8988T (cell line): ENCODE measurements around the gene CLDN18.

Source experiments
- DNase-seq: peaks from one replicate; pipeline ENCODE4 v3.0.0; 2011

The CLDN18 gene

DNA sequence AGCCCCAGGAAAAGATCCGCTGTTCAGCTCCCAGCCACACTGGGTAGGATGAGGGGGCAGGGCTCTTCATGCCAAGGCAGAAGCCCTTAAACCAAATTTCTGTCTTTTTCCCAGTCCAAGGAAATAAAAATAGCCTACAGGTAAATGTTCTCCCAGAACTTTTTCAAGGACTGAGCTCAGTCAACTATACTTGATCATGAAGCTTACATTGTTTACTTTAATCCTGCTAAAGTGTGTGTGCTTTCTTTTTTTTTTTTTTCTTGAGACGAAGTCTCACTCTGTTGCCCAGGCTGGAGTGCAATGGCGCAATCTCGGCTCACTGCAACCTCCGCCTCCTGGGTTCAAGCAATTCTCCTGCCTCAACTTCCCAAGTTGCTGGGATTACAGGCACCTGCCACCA lies 17.9 kb downstream of the CLDN18 start:
- no peak for DNase-seq

DNA sequence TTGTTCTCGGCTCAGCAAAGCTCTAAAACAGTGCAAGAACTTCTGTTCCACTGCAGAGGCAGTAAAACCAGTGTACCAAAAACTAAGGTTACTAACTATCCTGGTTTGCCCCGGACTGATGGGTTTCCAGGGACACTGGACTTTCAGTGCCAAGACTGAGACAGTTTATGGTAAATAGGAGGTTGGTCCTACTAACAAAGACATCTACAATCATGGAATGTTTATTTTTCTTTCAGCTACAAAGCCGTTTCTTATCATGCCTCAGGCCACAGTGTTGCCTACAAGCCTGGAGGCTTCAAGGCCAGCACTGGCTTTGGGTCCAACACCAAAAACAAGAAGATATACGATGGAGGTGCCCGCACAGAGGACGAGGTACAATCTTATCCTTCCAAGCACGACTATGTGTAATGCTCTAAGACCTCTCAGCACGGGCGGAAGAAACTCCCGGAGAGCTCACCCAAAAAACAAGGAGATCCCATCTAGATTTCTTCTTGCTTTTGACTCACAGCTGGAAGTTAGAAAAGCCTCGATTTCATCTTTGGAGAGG lies 20.8 kb downstream of the CLDN18 start:
- DNase-seq: no peak

DNA sequence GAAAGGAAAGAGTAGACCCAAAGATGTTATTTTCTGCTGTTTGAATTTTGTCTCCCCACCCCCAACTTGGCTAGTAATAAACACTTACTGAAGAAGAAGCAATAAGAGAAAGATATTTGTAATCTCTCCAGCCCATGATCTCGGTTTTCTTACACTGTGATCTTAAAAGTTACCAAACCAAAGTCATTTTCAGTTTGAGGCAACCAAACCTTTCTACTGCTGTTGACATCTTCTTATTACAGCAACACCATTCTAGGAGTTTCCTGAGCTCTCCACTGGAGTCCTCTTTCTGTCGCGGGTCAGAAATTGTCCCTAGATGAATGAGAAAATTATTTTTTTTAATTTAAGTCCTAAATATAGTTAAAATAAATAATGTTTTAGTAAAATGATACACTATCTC lies 21.6 kb downstream of the CLDN18 start:
- no peak for DNase-seq

DNA sequence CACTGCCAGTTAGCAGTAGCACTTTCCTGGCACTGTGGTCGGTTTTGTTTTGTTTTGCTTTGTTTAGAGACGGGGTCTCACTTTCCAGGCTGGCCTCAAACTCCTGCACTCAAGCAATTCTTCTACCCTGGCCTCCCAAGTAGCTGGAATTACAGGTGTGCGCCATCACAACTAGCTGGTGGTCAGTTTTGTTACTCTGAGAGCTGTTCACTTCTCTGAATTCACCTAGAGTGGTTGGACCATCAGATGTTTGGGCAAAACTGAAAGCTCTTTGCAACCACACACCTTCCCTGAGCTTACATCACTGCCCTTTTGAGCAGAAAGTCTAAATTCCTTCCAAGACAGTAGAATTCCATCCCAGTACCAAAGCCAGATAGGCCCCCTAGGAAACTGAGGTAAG lies 22.6 kb downstream of the CLDN18 start:
- DNase-seq: no peak

DNA sequence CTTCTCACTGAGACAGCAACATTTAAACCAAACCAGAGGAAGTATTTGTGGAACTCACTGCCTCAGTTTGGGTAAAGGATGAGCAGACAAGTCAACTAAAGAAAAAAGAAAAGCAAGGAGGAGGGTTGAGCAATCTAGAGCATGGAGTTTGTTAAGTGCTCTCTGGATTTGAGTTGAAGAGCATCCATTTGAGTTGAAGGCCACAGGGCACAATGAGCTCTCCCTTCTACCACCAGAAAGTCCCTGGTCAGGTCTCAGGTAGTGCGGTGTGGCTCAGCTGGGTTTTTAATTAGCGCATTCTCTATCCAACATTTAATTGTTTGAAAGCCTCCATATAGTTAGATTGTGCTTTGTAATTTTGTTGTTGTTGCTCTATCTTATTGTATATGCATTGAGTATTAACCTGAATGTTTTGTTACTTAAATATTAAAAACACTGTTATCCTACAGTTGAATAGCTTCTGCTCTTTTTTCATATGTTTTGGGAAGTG lies 23.3 kb downstream of the CLDN18 start:
- no peak for DNase-seq

DNA sequence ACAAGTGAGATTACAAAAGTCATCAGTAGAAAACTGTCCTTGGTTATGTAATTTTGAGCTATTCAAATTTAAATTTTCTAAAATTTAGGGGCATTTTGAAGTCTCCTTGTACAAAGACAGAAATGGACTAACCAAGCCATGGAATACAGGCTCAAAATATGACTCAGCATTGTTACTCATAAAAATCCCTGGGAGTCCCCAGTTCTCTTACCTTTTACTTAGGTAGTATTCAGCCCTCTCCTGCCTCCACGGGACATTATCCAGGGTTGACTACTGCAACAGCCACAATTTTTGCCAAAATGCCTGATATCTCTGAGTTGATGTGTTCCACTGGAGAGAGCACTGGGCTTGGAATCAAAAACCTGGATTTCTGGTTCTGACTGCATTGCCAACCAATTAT lies 25.0 kb downstream of the CLDN18 start:
- no peak for DNase-seq

DNA sequence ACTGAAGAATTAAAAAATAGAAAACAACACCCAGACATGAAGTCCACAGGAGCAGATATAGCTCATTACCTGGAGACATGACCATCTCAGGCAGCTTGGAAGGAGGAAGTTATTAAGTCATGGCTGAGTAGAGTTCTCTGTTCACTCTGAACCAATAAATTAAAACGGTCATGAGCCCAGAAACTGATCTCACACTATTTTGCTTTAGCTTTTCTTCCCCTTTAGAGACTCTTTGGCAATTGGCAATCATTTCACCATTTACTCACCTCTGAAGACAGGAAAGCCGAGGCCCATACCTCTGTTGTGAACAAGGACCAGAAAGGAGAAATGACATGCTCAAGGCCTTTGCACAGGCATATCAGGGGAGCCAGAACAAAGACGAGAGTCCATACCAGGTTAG lies 26.6 kb downstream of the CLDN18 start:
- no peak for DNase-seq

DNA sequence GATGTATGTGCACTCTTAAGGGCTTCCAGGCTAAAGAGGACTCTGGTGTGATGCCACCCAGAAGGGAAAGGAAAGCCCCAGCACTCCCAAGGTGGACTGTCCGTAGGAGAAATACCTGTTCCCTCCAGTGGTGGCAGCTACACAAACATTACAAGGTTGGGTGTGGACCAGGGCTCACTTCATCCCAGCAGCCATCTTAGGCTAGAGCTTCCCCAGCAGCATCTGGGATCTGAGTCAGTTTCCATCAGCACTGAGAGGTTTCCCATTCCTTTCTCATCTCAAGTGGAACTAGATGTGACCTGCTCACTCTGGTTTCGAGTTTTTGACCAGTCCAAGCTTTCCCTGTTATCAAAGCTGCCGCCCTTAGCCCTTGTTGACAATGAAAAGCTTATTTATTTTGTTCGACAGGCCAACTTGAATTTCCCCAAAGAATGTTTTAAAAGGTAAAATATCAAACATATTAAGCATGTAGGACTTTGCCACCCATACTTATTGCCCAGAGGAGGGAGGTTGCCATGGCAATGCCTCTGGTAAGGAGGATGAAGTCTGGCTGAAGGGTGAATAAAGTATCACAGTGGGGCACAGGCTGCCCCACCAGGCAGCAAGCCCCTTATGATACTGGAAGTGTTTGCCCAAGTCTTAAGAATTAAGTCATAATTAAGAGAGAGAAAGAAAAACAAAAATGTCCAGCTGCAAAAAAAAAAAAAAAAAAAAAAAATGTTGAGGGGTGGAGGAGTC lies 28.9 kb downstream of the CLDN18 start:
- DNase-seq: no peak

DNA sequence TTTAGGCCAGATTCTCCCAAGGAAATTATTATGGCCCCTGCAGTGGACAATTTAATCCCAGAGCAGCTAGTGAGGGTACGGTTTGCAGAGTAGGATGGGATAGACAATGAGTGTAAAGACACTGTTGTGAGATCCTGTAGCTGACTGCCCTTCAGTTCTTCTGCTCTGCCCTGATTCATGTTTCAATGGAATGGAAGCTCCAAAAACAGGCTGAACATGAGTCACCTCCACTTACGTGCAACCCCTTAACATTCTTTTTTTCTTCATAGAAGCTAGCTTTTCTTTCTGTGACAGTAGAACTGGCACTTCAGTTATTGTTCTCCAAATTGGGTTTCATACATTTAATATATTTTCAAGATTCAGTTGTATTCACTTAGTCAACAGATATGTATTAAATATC lies 32.1 kb downstream of the CLDN18 start:
- no peak for DNase-seq

DNA sequence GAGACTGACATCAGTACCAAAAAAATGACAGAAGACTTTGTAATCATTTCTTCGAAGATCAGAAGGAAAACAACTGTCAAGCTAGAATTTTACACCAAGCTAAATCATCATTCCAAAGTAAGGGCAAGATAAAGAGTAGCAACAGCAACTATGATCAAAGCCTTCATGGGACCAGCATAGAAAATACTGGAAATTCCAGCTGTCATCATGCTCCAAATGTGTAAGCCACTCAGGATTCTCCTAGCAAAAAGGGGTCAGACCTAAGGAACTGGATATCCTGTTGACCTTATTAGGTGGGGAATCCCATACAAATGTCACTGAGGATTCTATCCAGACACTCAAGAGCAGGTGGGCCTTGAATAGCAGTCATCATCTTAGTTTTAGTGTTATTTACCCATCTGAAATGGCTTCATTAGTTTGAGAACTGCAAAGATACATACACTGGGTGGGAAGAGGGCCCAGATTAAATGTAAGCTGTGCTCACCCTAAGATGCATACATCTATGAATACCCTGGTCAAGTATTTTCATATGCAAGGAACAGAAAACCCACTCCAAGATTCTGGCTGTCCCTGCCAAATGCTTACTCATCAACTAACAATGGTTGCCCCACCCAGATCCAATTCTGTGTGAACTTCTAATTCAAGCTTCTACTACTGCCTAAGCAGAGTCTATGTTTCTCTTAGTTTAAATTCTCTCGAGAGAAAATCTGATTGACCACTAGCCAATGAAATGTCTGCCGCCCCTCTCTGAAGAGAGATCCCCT lies 33.5 kb downstream of the CLDN18 start:
- DNase-seq: no peak

DNA sequence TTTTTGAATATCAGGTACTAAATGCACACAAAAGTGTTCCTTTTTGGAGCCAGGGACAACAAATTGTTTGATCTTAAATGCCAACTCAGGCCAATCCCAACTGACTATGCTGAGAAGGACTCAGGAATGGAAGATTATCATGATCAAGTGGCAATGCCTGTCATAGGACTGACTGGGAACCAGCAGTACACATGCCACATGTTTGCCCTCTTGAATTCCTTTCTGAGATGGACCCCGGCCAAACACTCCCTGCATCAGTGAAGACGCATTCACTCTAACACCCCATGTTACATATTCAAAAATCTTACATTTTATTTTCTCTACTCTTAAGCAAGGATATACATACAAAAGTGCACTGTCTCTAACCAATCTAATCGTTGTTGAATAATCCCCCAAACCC lies 36.1 kb downstream of the CLDN18 start:
- DNase-seq: no peak

DNA sequence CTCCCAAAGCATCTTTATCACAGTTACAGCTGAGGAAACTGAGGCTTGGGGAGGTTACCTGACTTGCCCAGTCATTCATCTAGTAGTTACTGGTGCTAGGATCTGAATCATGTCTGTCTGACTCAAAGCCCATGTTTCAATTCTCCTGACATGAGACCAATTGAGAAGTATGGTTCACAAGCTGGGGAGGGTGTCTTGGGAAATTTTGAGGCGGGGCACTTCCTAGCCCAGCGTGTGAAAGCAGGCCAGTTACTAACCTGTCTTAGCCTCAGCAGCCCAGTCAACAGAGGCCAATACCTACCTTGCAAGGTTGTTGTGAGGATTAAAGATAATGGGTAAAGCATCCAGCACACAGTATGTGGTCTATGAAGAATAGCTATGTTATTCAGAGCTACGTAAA lies 37.0 kb downstream of the CLDN18 start:
- no peak for DNase-seq

DNA sequence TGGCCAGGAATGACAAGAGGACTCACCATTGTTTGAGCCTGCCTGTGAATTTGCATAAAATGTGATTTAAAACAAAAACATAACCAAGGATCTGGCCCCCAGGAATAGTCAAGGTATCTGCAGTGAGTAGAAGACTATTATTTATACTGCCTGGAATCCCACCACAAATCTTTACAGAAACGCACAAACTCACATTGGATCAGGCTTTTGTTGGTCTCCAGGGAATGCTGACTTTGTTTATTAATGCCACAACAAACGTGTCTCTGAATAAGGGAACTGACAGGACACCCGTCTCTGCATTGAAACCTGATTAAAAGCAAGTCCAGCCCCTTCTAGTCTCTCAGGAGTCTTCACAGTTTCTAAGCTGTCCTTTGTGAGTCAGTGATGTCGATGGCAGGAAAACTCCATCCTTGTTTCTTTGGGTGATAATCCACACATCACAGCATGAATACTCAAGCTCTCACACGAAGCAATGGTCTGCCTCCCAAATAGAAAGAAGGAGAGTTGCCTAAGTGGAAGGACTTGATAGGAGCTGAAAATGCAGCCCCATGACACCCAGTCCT lies 37.7 kb downstream of the CLDN18 start:
- DNase-seq: no peak

DNA sequence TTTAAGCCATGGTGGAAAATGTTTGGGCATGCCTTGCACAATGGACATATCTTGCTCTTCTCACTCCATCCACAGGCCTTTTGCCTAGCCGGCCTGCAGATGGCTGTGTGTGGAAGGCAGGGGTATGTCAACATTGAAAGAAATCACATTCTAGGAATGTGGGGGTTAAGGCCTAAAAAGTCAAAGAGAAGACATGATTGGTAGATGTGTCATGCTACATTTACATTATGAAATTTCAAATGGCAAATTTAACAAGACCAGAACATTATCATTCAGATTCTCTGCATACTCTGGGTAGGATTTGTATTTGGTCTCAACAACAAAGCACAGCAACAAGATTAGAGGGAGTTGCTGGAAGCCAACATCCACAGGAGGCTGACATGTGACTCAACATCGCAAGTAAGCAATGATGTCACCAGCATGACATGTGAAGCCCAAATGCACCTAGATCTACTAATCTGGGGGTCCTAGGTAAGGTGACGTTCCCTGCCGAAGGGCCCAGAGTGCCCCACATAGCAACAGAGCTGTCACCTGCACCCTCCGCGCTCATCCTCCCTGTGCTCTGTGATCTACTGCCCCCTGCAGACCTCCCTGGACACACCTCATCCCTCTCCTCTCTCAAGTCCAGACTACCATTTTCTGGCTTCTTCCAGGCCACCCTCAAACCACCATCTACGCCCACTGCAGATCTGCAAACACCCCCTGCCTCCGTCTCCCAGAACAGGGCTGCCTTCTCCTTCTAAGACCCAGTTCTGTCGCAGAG lies 39.4 kb downstream of the CLDN18 start:
- DNase-seq: no peak

DNA sequence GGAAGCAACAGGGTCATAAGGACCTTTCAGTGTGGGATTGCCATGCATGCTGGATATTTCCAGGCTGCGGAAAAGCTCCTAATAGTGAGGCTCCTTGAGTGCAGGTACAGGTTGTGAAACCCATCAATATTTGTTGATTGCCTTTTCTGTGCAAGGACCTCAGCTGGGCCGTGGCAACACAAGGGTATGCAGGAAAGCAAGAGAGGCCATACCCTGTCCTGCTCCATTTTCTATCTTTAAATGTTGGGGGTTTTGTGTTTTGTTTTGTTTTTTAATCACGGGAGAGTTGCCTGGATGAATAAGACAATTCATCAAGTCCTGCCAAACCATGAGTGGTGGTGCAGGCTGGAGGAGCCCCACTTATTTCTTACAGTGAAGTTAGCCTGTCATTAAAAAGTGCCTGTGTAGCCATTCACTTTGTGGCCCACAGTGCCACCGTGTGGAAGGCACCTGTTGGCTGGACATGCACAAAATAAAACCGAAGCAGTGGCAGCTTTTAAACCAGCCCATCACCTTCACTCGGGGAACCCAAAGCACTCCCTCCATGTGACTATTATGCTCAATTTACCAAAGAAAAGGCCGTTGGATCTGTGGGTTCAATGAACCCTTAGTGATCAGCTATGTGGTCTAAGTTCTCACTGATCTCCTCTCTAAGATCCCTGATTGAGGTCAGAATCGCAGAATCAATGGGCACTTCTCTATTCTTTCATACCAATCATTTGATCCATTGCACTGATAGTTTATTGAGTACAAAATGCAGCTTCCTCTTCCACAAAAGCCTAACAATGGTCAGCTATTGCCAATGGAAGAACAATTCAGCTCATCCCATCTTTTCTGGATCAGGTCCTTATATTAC lies 42.2 kb downstream of the CLDN18 start:
- no peak for DNase-seq

DNA sequence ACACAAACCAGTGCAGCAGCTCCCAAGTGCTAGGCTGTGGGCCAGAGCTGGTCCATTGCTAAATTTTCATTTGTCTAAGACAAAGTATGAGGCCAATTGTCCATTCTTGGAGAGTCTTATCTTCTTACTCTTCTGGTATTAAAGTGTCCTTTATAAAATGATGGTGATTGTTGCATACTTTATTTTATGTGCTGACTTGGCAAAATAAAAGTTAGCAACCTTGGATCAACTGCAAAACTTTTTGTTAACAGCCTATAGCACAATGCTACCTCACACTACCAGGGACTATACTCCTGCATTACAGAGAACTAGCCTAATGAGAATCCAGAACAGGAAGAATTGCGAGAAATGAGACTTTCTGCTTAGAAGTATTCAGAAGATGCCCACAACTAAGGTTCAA lies 44.1 kb downstream of the CLDN18 start:
- DNase-seq: no peak

DNA sequence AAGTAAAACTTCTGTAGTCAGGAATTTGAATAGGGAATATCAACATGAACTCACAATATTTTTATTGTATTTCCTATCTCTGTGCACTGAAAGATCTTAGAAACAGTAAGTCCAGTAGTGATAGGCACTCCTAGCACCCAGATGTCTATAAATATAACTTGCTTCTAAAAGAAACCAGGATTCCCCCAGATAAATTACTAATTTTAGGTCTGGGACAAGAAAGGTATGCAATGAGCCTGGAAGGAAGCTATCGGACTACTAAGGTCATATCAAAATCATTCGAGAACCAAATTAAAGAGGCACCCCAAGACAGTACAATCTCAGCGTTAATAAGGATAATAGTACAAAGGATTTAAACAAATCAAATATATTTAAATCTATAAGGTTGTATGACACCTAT lies 47.4 kb downstream of the CLDN18 start:
- DNase-seq: no peak

DNA sequence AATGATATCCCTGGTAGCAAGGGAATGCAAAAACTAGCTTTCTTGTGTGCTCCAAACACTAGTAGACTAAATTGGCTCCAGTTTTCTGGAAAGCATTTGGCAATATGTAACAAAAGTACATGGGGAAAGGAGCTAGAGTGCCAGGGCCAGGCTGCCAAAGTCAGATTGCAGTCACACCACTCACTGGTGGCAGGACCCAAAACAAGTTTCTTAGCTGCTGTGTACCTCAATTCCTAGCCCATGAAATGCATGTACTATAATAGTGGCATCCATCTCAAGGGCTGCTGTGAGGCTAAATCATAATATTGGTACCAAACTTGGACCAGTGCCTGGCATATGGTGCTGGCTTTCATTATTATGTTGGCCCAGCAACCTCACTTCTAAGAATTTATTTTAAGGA lies 49.3 kb downstream of the CLDN18 start:
- DNase-seq: no peak

DNA sequence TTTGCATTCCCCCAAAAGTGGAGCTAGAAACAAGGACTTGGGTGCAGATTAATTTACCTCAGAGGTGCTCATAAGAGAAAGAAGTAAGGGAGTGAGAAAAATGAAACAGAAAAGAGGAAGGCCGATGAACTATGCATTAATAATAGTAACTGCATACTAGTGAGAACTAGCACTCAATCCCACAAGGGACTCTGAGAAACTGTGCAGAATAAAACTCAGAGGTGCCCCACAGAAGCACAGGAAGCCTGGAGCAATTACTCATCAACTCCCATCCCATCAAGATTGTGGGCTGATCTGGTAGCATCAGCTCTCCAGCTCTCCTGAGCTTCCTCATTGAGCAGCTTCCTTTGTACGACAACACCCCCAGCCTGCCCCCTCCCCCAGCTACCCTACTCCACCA lies 50.8 kb downstream of the CLDN18 start:
- no peak for DNase-seq

DNA sequence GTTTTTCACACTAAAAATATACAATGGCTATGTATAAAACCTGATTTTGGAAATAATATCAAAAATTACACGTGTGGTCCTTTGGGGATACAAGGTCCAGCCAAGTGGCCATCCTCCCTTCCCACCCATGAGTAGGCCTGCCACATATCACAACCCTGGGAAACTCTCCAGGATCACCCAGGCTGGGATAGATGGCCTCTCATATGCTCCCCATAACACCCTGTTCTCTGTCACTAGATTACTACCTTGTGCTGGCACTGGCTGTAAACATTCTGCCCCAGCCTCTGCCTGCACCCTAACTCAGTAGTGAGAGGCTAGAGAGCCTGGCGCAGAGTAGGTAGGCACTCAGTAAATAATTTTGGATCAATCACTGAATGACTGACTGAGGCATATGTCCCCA lies 52.1 kb downstream of the CLDN18 start:
- DNase-seq: no peak

DNA sequence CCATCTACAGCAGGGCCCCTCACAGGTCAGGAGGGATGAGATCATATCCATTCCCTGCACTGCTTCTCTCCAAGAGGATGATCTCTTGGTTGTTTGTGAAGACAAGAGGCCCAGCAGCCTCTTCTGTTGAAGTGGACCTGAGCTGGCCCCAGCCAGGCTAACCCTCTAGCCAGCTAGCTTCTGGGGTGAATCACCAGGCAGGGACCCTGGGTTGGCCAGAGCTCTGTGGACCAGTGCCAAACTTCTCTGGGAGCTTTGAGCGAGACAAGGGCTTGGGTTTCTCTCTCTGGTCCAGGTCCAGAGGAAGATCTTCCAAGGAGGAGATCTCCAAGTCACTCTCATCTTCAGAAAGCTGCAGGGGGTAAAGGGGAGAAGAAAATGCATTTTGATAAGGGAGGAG lies 52.7 kb downstream of the CLDN18 start:
- no peak for DNase-seq

DNA sequence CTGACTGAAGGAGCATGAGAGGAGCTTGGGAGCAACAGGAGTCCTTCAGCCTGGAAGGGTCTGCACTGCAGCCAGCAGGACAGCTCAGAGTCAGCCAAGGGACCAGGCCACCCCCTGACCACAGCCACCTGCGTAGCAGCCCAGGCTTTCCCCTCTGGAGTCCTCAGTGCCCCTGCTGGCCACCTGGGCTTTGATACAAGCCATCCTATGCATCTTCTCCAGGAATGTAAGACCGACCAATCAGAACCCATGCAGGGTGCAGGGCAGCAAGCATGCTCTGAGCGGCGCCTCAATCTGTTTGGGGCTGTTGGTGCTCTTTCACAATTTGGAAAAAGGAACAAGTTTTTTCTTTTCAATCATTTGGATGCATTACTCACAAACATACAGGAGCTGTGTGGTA lies 53.5 kb downstream of the CLDN18 start:
- DNase-seq: no peak
